ENCODE measurements around the gene FBXL13. TPM values are rescaled to one million over a fixed set of nuclear protein-coding genes. Genes with fewer than 3 reads are reported as not detected.

Gene FBXL13
- total and polyA plus RNA-seq, 2 of the 8 experiments (the other 6 are each of a cell fraction or from before 2014, with no cell fraction given), result 1.2 to 2.8 TPM

DNA sequence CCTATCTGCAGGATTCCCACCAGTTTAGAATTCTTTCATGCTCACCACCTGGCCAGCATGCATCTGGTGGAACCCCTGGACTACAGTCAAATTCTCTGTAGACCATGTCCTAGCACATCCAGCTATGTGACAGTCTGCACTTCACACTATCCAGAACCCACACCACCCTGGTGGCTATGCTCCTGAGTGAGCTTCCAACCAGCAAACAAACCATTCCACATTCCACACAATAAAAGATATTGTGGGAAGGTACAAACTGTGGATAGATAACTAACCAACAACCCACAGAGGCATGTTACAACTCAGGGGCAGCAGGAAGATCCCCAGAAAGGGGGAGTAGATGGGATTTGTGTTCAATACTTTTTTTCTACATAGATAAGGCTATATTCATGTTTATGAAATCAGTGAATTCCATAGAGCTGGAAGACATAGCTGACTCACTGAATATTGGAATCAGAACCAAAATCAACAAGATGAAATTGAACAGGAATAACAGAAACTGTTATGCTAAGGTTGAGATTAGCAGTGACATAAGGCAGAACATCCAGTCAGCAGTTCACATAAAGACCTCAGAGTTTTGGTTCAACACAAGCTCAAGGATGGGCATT is 89.3 kb downstream of the FBXL13 start:
- Histone ChIP-seq H2AK5ac (ENCODE audit: low read depth, low read length) (no peak overlapping the region), H3K4me1 (replicated peaks in 1 of 4; ENCODE audit: control insufficient read depth in 3 of 4, insufficient read depth in 4 of 4, low read length in 3 of 4) (no peaks in the 10 kb centered on the region), H3K18ac (ENCODE audit: extremely low read depth, low read length) (no peak overlapping the region), H2BK20ac (ENCODE audit: low read length) (no peak overlapping the region), H3K27me3 (replicated peaks in 1 of 4; ENCODE audit: control insufficient read depth in 3 of 4, extremely low read depth in 1 of 4, insufficient read depth in 3 of 4, low read length in 3 of 4) (no peaks in the 10 kb centered on the region; a peak in 1 of 7 replicates), H3K79me2 (ENCODE audit: control insufficient read depth in 1 of 2, insufficient read depth in 2 of 2, low read length in 2 of 2) (no peaks in the 10 kb centered on the region), H3K23me2 (ENCODE audit: low read depth, low read length) (no peaks in the 10 kb centered on the region), H3K4me3 (ENCODE audit: extremely low read depth in 1 of 4, insufficient read depth in 2 of 4, low read depth in 3 of 4, low read length in 4 of 4) (no peak overlapping the region), H2BK5ac (ENCODE audit: low read depth, low read length) (no peak overlapping the region), H2BK120ac (replicated peaks; ENCODE audit: low read depth, low read length) (no peak overlapping the region), H3K56ac (replicated peaks; ENCODE audit: insufficient read length, low read depth, low read length) (no peak overlapping the region), H3K14ac (ENCODE audit: insufficient read length) (no peak overlapping the region), H3K9me3 (ENCODE audit: insufficient read depth in 2 of 2, low read depth in 1 of 2, low read length in 1 of 2) (no peaks in the 10 kb centered on the region), H3K23ac (ENCODE audit: insufficient read length) (no peak overlapping the region), H3K79me1 (ENCODE audit: low read depth, low read length) (no peaks in the 10 kb centered on the region), H3K4ac (replicated peaks; ENCODE audit: insufficient read length, low read depth, low read length) (no peak overlapping the region), H2BK12ac (ENCODE audit: low read depth, low read length) (no peak overlapping the region), H2AFZ (ENCODE audit: low read length) (no peak overlapping the region), H4K5ac (ENCODE audit: insufficient read length, low read depth, low read length) (no peak overlapping the region), H3K4me2 (ENCODE audit: insufficient read depth in 1 of 2, low read depth in 2 of 2, low read length in 2 of 2) (no peak overlapping the region), H2BK15ac (ENCODE audit: low read length) (no peak overlapping the region), H4K8ac (ENCODE audit: extremely low read depth, insufficient read depth, low read length) (peak overlapping the region; percentile 15; the same call in 1 of the 2 replicates), H3K27ac (ENCODE audit: low read depth, low read length) (no peak overlapping the region), H4K91ac (replicated peaks; ENCODE audit: insufficient read length, low read length) (no peak overlapping the region), H3K36me3 (ENCODE audit: control insufficient read depth in 2 of 4, insufficient read depth in 4 of 4, low read length in 3 of 4) (no peaks in the 10 kb centered on the region), H3K9ac (replicated peaks in 1 of 4; ENCODE audit: extremely low read depth in 1 of 4, low read depth in 3 of 4, low read length in 3 of 4) (no peak overlapping the region), H4K20me1 (replicated peaks in 1 of 2; ENCODE audit: control insufficient read depth in 1 of 2, insufficient read depth in 2 of 2, low read length in 2 of 2) (no peaks in the 10 kb centered on the region)
- POLR2A ChIA-PET (ENCODE audit: partially characterized antibody), result no interaction called here
- no peak for FAIRE-seq
- no peak for DNase-seq (ENCODE audit: low read depth in 1 of 2, low spot score in 2 of 2)
- CTCF ChIA-PET (ENCODE audit: partially characterized antibody), result no interaction called here
- no peak for TF ChIP-seq POLR2A (IDR thresholded peaks at IDR 0.05; ENCODE audit: control extremely low read depth in 1 of 2, low read depth in 2 of 2, low read length in 2 of 2)
- TF ChIP-seq EP300 (IDR thresholded peaks at IDR 0.05; ENCODE audit: borderline replicate concordance in 1 of 2, low read depth in 2 of 2, low read length in 2 of 2), result no peak
- no peak for TF ChIP-seq EZH2 (IDR thresholded peaks at IDR 0.05; ENCODE audit: low read depth, low read length, severe bottlenecking)

All from H1 (cell line).